Measurements from ENCODE around the gene USP30.

Gene USP30

DNA sequence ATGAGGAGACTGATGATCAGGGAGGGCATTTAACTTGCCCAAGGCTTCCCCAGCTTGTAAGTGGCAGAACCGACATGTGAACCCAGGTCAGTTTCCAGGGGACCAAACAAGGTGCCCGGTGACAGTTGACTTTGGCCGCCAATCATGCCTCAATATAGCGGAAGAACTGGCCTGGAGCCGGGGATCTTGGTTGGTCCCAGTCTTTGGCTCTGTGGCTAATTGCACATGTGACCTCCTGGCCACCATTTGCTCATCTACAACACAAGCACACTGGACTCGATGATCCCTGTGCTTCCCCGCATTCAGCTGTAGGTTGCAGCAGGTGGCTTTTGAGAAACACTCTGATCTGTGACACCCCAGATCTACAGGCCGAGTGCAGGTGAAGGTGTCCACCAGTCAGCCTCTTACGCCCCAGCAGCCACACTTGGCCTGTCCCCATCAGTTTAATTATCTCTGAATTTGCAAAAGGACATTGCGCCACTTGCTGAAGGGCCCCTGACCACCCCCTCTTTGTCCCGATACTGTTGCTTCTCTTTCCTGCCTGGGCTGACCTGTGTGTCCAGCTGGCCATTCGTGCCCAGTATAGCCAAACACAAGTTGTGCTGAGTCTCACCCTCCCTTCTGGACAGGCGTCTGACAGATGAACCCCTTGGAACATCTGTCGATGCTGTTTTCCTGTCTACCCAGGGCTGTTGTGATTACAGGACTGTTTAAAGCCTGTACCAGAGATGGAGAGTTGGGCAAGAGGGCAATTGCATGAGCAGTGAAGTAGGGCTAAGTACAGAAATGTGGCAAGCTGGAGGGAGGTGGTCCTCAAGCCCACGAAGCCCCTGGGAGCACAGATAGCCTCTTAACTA, 78.1 kb downstream of the USP30 start:
- no peak for DNase-seq

DNA sequence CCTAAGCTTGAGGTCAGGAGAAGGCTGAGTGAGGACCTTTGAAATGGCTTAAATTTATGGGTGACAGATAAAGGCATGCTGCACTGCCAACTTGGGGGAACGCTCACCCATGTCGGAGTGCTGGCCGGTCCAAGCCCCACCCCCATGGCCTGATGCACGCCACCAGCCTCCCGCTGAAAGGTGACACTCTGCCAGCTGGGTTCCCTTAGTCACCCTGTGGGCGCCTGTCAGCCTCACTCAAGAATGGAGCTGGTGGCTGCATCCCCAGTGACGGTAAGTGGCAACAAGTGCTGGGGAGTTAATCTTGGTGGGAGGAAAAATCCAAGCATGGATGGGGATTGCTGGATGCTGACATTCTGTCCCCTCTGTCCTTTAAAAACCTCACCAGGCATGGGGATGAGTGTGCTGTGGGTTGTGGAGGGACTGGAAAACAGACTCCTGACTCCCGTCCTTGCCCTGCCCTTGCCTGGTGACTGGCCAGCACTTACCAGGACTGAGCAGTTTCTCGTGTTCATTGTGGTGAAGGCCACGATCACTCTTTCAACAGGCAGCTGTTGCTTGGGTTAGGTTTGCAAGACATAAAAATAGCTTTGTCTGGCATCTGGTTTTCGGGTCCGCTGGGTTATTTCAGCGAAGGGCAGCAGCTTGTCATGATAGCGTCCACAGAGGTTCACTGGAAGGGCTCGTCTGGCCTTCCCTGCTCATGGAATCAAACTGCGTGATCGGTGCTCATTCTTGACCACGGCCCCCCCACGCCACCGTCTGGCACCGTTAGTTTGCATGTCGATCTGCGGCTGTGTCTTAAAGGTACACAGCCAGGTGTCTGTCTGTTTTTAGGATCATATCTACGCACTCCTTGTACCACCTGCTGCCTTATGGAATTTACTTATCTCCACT, 79.0 kb downstream of the USP30 start:
- no peak for DNase-seq

DNA sequence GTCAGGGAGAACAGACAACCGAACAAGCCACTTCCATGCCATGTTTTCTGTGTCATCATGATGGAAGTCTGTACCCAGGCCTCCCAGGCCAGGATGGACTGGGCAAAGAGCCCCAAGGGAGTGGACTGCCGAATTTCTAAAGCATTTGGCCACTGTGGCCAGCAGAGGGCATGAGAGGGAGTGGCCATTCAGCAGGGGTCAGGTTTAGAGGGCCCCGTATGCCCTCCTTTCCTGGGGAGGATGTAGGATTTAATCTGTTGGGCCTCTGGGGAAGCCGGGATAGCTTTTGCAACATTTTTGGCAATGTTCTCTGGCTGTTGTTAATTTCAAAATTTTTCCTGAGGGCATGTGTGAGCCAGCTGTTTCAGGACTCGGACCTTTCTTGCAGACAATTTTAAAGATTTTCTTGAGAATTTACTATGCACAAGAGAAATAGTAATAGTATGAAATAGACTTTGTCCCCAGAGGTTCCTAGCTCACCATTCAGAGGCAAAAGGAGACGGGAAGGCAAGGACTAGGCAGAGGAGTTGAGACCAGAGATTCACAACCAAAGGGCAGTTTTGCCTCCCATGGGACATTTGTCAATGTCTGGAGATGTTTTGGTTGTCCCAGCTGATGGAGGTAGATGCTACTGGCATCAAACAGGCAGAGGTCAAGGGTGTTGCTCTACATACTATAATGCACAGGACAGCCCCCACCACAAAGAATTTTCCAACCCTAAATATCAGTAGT, 82.0 kb downstream of the USP30 start:
- no peak for DNase-seq

DNA sequence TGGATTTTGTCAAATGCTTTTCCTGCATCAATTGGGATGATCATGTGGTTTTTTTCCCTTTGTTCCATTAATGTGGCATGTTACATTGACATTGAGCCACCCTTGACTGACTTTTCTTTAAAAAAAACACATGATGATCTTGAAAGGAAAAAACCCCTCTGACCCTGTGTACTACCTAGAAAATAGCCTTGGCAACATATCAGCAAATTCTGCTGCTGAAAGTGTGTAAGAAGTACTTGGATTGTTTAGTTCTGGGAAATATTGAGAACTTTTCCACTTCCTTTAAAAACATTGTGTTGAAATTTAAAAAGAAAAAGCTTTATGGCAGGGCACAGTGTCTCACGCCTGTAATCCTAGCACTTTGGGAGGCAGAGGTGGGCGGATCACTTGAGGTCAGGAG, 84.7 kb downstream of the USP30 start:
- no peak for DNase-seq

Data from stimulated activated CD4-positive, alpha-beta T cell treated with anti-CD3 and anti-CD28 coated beads, Interleukin-4, amount 100 ng/mL, for 1 hour (primary cell).